Measurements from ENCODE around the gene KLRK1.
"Not testable (repeated sequence)": the region's sequence is repeated elsewhere in the genome, so short reads cannot be mapped to it uniquely, and the experiment has no call there.

KLRK1 gene

GRCh38 chr12:10389904-10390303 is at the start of gene KLRK1:
KLRK1 (minus strand) TSS chr12:10390041; CDS start chr12:10388810, 1,231 bp downstream.
- Mint-ChIP-seq H3K4me1 (peaks cover 6% of the 10 kb centered on the region), H3K27ac (no peak within 1 kb of the TSS), H3K4me3 (no peak within 1 kb of the TSS), H3K36me3 (ENCODE audit: low read depth) (no peaks in the 10 kb centered on the region), H3K9me3 (no peaks in the 10 kb centered on the region), H3K27me3 (ENCODE audit: low read depth) (no peaks in the 10 kb centered on the region)
- no peak for TF ChIP-seq CTCF (IDR thresholded peaks at IDR 0.05; ENCODE audit: unreplicated experiment in 3 of 3)

- not testable (repeated sequence) for H3K36me3 Mint-ChIP-seq (ENCODE audit: low read depth); H3K4me1 Mint-ChIP-seq; H3K27ac Mint-ChIP-seq; H3K4me3 Mint-ChIP-seq; H3K9me3 Mint-ChIP-seq; H3K27me3 Mint-ChIP-seq (ENCODE audit: low read depth)
Observed at GRCh38 chr12:10437601-10438000, 47.8 kb upstream of the KLRK1 start.

- not testable (repeated sequence) for H3K27me3 Mint-ChIP-seq (ENCODE audit: low read depth); H3K27ac Mint-ChIP-seq; H3K36me3 Mint-ChIP-seq (ENCODE audit: low read depth); H3K4me1 Mint-ChIP-seq; H3K9me3 Mint-ChIP-seq; H3K4me3 Mint-ChIP-seq
Observed at GRCh38 chr12:10435816-10436215, 46.0 kb upstream of the KLRK1 start, which contains the start of gene KLRC2. KLRC2 (minus strand) TSS chr12:10436010; CDS start chr12:10435986, 24 bp downstream.

GRCh38 chr12:10430623-10431022 is 40.8 kb upstream of the KLRK1 start:
- not testable (repeated sequence) for H3K4me3 Mint-ChIP-seq; H3K27me3 Mint-ChIP-seq (ENCODE audit: low read depth); H3K27ac Mint-ChIP-seq; H3K36me3 Mint-ChIP-seq (ENCODE audit: low read depth); H3K9me3 Mint-ChIP-seq; H3K4me1 Mint-ChIP-seq

- not testable (repeated sequence) for H3K4me3 Mint-ChIP-seq; H3K27ac Mint-ChIP-seq; H3K4me1 Mint-ChIP-seq; H3K9me3 Mint-ChIP-seq; H3K36me3 Mint-ChIP-seq (ENCODE audit: low read depth); H3K27me3 Mint-ChIP-seq (ENCODE audit: low read depth)
Observed at GRCh38 chr12:10425938-10426337, 36.1 kb upstream of the KLRK1 start.

- not testable (repeated sequence) for H3K9me3 Mint-ChIP-seq; H3K27ac Mint-ChIP-seq; H3K4me3 Mint-ChIP-seq; H3K36me3 Mint-ChIP-seq (ENCODE audit: low read depth); H3K4me1 Mint-ChIP-seq; H3K27me3 Mint-ChIP-seq (ENCODE audit: low read depth)
Observed at GRCh38 chr12:10424260-10424899, 34.5 kb upstream of the KLRK1 start.

GRCh38 chr12:10422159-10422558 is 32.3 kb upstream of the KLRK1 start:
- H3K36me3 Mint-ChIP-seq (ENCODE audit: low read depth); H3K27me3 Mint-ChIP-seq (ENCODE audit: low read depth); H3K4me3 Mint-ChIP-seq; H3K27ac Mint-ChIP-seq; H3K9me3 Mint-ChIP-seq; H3K4me1 Mint-ChIP-seq: not testable (repeated sequence)

- H3K4me1 Mint-ChIP-seq; H3K36me3 Mint-ChIP-seq (ENCODE audit: low read depth); H3K27me3 Mint-ChIP-seq (ENCODE audit: low read depth); H3K9me3 Mint-ChIP-seq; H3K27ac Mint-ChIP-seq; H3K4me3 Mint-ChIP-seq: not testable (repeated sequence)
Observed at GRCh38 chr12:10420334-10420733, 30.5 kb upstream of the KLRK1 start, which contains the start of gene KLRC3. KLRC3 (minus strand) TSS chr12:10420595; CDS start chr12:10420550, 45 bp downstream.

- Mint-ChIP-seq H3K4me3 (no peak within 1 kb of the TSS), H3K4me1 (no peaks in the 10 kb centered on the region), H3K27me3 (ENCODE audit: low read depth) (no peaks in the 10 kb centered on the region), H3K27ac (no peak within 1 kb of the TSS), H3K9me3 (no peaks in the 10 kb centered on the region), H3K36me3 (ENCODE audit: low read depth) (no peaks in the 10 kb centered on the region)
- TF ChIP-seq CTCF (IDR thresholded peaks at IDR 0.05; ENCODE audit: unreplicated experiment in 3 of 3), result no peak
Observed at GRCh38 chr12:10409392-10409791, 19.6 kb upstream of the KLRK1 start, which contains the start of gene KLRC4. KLRC4 (minus strand) TSS chr12:10409757; CDS start chr12:10409575, 182 bp downstream.
